GM12878 (cell line): ENCODE data around the gene KANTR. TPM values are rescaled to one million over a fixed set of nuclear protein-coding genes. Genes with fewer than 3 reads are reported as not detected.

ENCODE experiments used
- ATAC-seq: fragments of 200-7000 bp; cut with Tn5 transposase; 3 replicates; pipeline ENCODE4 v1.9.1; 2020; ENCODE audit warnings: mild to moderate bottlenecking, moderate library complexity
- BruUV-seq: library from RNA; stranded (reverse); fragments of 400-500 nt; replicated peaks from 2 replicates; lab custom pipeline; 2021; lab: Mats Ljungman, UMichigan
- CTCF ChIA-PET: fragments of 300-600 bp; sonication (Branson Sonifier 250); formaldehyde crosslinking; extraction: SDS; loops from one replicate; lab custom pipeline; 2021; ENCODE audit warnings: inconsistent platforms; lab: Yijun Ruan, JAX
- POLR2A ChIA-PET: fragments of 350-600 bp; formaldehyde crosslinking; extraction: SDS; loops from one replicate; lab custom pipeline; 2021; ENCODE audit warnings: inconsistent platforms; lab: Charles Lee
- RAD21 ChIA-PET: fragments of 300-600 bp; sonication (Branson Sonifier 250); formaldehyde crosslinking; loops from one replicate; lab custom pipeline; 2023; ENCODE audit warnings: antibody characterized with exemption; ENCODE audit not compliant: unreplicated experiment; lab: Charles Lee
- SMC1A ChIA-PET: fragments of 300-600 bp; sonication (Branson Sonifier 250); formaldehyde crosslinking; loops from one replicate; lab custom pipeline; 2023; ENCODE audit not compliant: unreplicated experiment, uncharacterized antibody; lab: Charles Lee
- DNase-seq: peaks from one replicate; pipeline ENCODE4 v3.0.0-alpha.2; 2011; ENCODE audit warnings: low read depth, low spot score
- FAIRE-seq: peaks from 3 replicates; lab custom pipeline; 2011; peaks lifted over from hg19 to GRCh38; lab: Jason Lieb, UNC
- H2AFZ ChIP-seq: 2 replicates; pipeline ENCODE4 v1.6.0; 2011; ENCODE audit warnings: low read depth, low read length, control low read depth; ENCODE audit not compliant: control insufficient read depth
- H3K27ac ChIP-seq: 2 replicates; pipeline ENCODE4 v1.5.1; 2011; ENCODE audit warnings: control low read depth; ENCODE audit not compliant: control insufficient read depth, insufficient read depth
- H3K27me3 ChIP-seq, 2 experiments: replicated peaks in 1 of 2; 2 replicates each; pipeline versions ENCODE4 v1.6.0 to v1.6.1; 2011; ENCODE audit warnings: low read length in 1 of 2; ENCODE audit not compliant: control insufficient read depth in 2 of 2, insufficient read depth in 2 of 2
- H3K36me3 ChIP-seq, 2 experiments: 2 replicates each; pipeline ENCODE4 v1.5.1; 2011; ENCODE audit warnings: low read length in 1 of 2; ENCODE audit not compliant: control insufficient read depth in 2 of 2, insufficient read depth in 2 of 2
- H3K4me1 ChIP-seq: 2 replicates; pipeline ENCODE4 v1.6.1; 2011; ENCODE audit warnings: mild to moderate bottlenecking, low read length, moderate library complexity, mixed read lengths; ENCODE audit not compliant: control insufficient read depth, insufficient read depth
- H3K4me2 ChIP-seq: 2 replicates; pipeline ENCODE4 v1.6.0; 2011; ENCODE audit warnings: control low read depth; ENCODE audit not compliant: control insufficient read depth, insufficient read depth
- H3K4me3 ChIP-seq: fragments of 200-600 bp; sonication (generic); 2 replicates; pipeline ENCODE4 v1.5.1; 2016
- H3K79me2 ChIP-seq: 2 replicates; pipeline ENCODE4 v1.6.0; 2011; ENCODE audit warnings: low read length; ENCODE audit not compliant: control insufficient read depth, insufficient read depth
- H3K9ac ChIP-seq: 2 replicates; pipeline ENCODE4 v1.8.0; 2011; ENCODE audit warnings: low read length, control low read depth, mixed read lengths; ENCODE audit not compliant: control insufficient read depth, insufficient read depth
- H3K9me3 ChIP-seq: replicated peaks from 3 replicates; pipeline ENCODE4 v1.5.1; 2011; ENCODE audit warnings: mild to moderate bottlenecking, low read length; ENCODE audit not compliant: control insufficient read depth, insufficient read depth
- H4K20me1 ChIP-seq: 2 replicates; pipeline ENCODE4 v1.6.0; 2011; ENCODE audit not compliant: control insufficient read depth, insufficient read depth
- BMI1 ChIP-seq: fragments of 450-650 bp; IDR thresholded peaks from 2 replicates; pipeline ENCODE4 v1.6.1; 2016; ENCODE audit warnings: mild to moderate bottlenecking, moderate library complexity, borderline replicate concordance
- EP300 ChIP-seq, 2 experiments: fragments of 150-350 bp in 1 of 2; IDR thresholded peaks; 2 replicates each; pipeline ENCODE4 v1.6.1; 2011 to 2012; ENCODE audit warnings: low read depth in 2 of 2, low read length in 2 of 2, borderline replicate concordance in 1 of 2, improper control_type of control experiment in 1 of 2, inconsistent platforms in 1 of 2; ENCODE audit not compliant: control insufficient read depth in 1 of 2
- HCFC1 ChIP-seq: fragments of 150-350 bp; IDR thresholded peaks from 2 replicates; pipeline ENCODE4 v1.6.1; 2014; ENCODE audit warnings: low read length
- MAX ChIP-seq: IDR thresholded peaks from 2 replicates; pipeline ENCODE4 v1.6.1; 2012; ENCODE audit warnings: low read depth, low read length, improper control_type of control experiment
- NFXL1 ChIP-seq: fragments of 450-650 bp; IDR thresholded peaks from 2 replicates; pipeline ENCODE4 v1.6.1; 2017; ENCODE audit warnings: antibody characterized with exemption, mild to moderate bottlenecking, borderline replicate concordance
- NFYA ChIP-seq: IDR thresholded peaks from 2 replicates; pipeline ENCODE4 v1.6.1; 2011; ENCODE audit warnings: low read depth, mild to moderate bottlenecking, low read length, improper control_type of control experiment, borderline replicate concordance
- NKRF ChIP-seq: fragments of 450-650 bp; conservative IDR thresholded peaks from 2 replicates; pipeline ENCODE4 v1.6.1; 2017; ENCODE audit warnings: mild to moderate bottlenecking, moderate library complexity
- NRF1 ChIP-seq: conservative IDR thresholded peaks from 2 replicates; pipeline ENCODE4 v1.6.1; 2011; ENCODE audit warnings: mild to moderate bottlenecking, low read depth, low read length, improper control_type of control experiment
- POLR2A ChIP-seq: IDR thresholded peaks from 2 replicates; pipeline ENCODE4 v1.6.1; 2011; ENCODE audit warnings: low read depth, mild to moderate bottlenecking, low read length
- POU2F2 ChIP-seq: IDR thresholded peaks from 3 replicates; pipeline ENCODE4 v1.6.1; 2011; ENCODE audit warnings: low read depth, mild to moderate bottlenecking, low read length, borderline replicate concordance
- SREBF2 ChIP-seq: IDR thresholded peaks from 2 replicates; pipeline ENCODE4 v1.6.1; 2012; ENCODE audit warnings: mild to moderate bottlenecking, low read length
- SUZ12 ChIP-seq: fragments of 200-600 bp; sonication (generic); IDR thresholded peaks from one replicate; pipeline ENCODE4 v1.6.1; 2018; ENCODE audit warnings: antibody characterized with exemption, mild to moderate bottlenecking; ENCODE audit not compliant: unreplicated experiment
- YBX1 ChIP-seq: fragments of 450-650 bp; IDR thresholded peaks from 2 replicates; pipeline ENCODE4 v1.6.1; 2016; ENCODE audit warnings: antibody characterized with exemption
- ZNF24 ChIP-seq: fragments of 450-650 bp; IDR thresholded peaks from 2 replicates; pipeline ENCODE4 v1.6.1; 2017; ENCODE audit warnings: antibody characterized with exemption, mild to moderate bottlenecking
- WGBS: methylation state at CpG from one replicate; pipeline ENCODE4 v1.1.6; 2016; ENCODE audit warnings: low lambda C conversion rate; ENCODE audit not compliant: insufficient replicate concordance, insufficient coverage; ENCODE audit errors: missing lambda C conversion rate; 5-methylcytosine and 5-hydroxymethylcytosine counted together
- in situ Hi-C: fragments of 300-500 bp; cut with MboI; formaldehyde crosslinking; loops from 9 replicates; pipeline ENCODE4 v1.14.3; 2018; ENCODE audit warnings: mixed read lengths
- intact Hi-C: fragments of 100-400 bp; cut with micrococcal nuclease; formaldehyde crosslinking; loops from one replicate; pipeline ENCODE4 v1.14.2; 2022; ENCODE audit not compliant: unreplicated experiment
- polyA plus RNA-seq, 11 experiments: library from polyadenylated mRNA; depleted of rRNA in 4 of 11; unstranded in 6 of 11; stranded (reverse) in 5 of 11; fragments of >200 nt; fragmentation: Nextera tagmentation in 4 of 11; fragmentation: Illumina TruSeq in 1 of 11; extraction: Ambion mirVana in 4 of 11; extraction: Trizol in 1 of 11; gene quantifications; 1 replicate in 1 of 11; 2 replicates in 10 of 11; pipeline versions ENCODE4 v1.2.1 to v1.2.3, GENCODE V29; 2011 to 2016; ENCODE audit warnings: inconsistent platforms in 2 of 11, missing spikeins in 2 of 11, low read depth in 1 of 11
- total RNA-seq, 4 experiments: library from RNA; depleted of rRNA in 3 of 4; stranded (reverse); fragments of >200 nt in 3 of 4; fragmentation: Illumina TruSeq in 1 of 4; extraction: Trizol in 1 of 4; gene quantifications; 2 replicates each; pipeline versions ENCODE4 v1.2.1 to v1.2.3, GENCODE V29; 2013 to 2021
- TF ChIP-seq, protein P1 (sequence below): fragments of 150-350 bp; IDR thresholded peaks from 2 replicates; pipeline ENCODE4 v1.6.1; 2016; ENCODE audit warnings: low read depth, low read length
- TF ChIP-seq, protein P2 (sequence below): fragments of 450-650 bp; IDR thresholded peaks from 2 replicates; pipeline ENCODE4 v1.6.1; 2017; ENCODE audit warnings: low read depth, mild to moderate bottlenecking, moderate library complexity

KANTR gene
- total and polyA plus RNA-seq, 10 of the 15 experiments (the other 5 are each of a cell fraction or from before 2014, with no cell fraction given), result 1.00 to 14.8 (median 5.5) TPM

DNA sequence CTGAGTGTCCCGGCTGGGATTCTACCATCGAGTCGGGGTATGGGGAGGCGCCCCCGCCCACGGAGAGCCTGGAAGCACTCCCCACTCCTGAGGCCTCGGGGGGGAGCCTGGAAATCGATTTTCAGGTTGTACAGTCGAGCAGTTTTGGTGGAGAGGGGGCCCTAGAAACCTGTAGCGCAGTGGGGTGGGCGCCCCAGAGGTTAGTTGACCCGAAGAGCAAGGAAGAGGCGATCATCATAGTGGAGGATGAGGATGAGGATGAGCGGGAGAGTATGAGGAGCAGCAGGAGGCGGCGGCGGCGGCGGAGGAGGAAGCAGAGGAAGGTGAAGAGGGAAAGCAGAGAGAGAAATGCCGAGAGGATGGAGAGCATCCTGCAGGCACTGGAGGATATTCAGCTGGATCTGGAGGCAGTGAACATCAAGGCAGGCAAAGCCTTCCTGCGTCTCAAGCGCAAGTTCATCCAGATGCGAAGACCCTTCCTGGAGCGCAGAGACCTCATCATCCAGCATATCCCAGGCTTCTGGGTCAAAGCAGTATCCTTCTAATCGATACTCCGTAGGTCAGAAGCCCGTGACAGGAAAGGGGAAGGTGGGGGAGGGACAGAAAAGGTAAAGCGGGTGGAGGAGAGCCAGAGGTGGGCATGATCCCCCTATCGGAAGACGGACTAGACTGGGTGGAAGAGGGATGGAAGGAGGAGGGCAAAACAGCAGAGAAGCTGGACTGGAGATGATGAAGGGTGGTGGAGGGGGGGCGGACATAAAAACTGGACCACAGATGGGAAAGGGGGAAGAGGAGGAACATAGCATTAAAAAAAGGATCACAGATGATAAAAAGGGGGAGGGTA lies 10.9 kb upstream of the KANTR start:
- SMC1A ChIA-PET, result interaction anchor here (0.6 to 1.3 kb wide), 2 partner anchors 10 to 691 kb away, joined by 3 to 4 read pairs; no protein-coding TSS in a partner anchor
- no peak for FAIRE-seq
- RAD21 ChIA-PET, result no interaction called here
- peak overlapping the region; percentile 42 for H3K27ac ChIP-seq
- no TSS peak for BruUV-seq
- no peaks in the 10 kb centered on the region for H3K27me3 ChIP-seq
- intact Hi-C loops, result loop anchor here (1.0 kb wide), 1 partner anchor 10 kb away; no protein-coding TSS in a partner anchor
- no peak overlapping the region for H2AFZ ChIP-seq
- WGBS, result 32% methylated on average over 23 of the region's 31 CpGs
- no peak for DNase-seq
- peak overlapping the region; percentile 69 for H3K4me2 ChIP-seq
- H4K20me1 ChIP-seq, result no peaks in the 10 kb centered on the region
- peak overlapping the region; percentile 73 for H3K4me3 ChIP-seq
- peaks cover 0 to 5% of the 10 kb centered on the region in 2 experiments; a peak in 1 of 4 replicates for H3K36me3 ChIP-seq
- ATAC-seq, result no peak
- no peaks in the 10 kb centered on the region for H3K9me3 ChIP-seq
- POLR2A ChIA-PET, result interaction anchor here (0.5 to 2.0 kb wide), 4 partner anchors 10 to 963 kb away, joined by 4 to 9 read pairs (median 5); partner anchors contain the start of gene KANTR
- H3K4me1 ChIP-seq, result no peaks in the 10 kb centered on the region
- H3K9ac ChIP-seq, result peak overlapping the region; percentile 73
- in situ Hi-C loops, result no loop called here
- CTCF ChIA-PET, result interaction anchor here (1.4 kb wide), 1 partner anchor 11 kb away, joined by 5 read pairs; no protein-coding TSS in a partner anchor
- H3K79me2 ChIP-seq, result peaks cover 6% of the 10 kb centered on the region
- no peak for TF ChIP-seq SREBF2
- TF ChIP-seq EP300 (IDR thresholded peaks at IDR 0.05; ENCODE audit: borderline replicate concordance in 1 of 2, control insufficient read depth in 1 of 2, low read depth in 2 of 2, low read length in 2 of 2), result no peak
- no peak for TF ChIP-seq YBX1
- TF ChIP-seq POU2F2, result no peak
- TF ChIP-seq, protein P1, sequence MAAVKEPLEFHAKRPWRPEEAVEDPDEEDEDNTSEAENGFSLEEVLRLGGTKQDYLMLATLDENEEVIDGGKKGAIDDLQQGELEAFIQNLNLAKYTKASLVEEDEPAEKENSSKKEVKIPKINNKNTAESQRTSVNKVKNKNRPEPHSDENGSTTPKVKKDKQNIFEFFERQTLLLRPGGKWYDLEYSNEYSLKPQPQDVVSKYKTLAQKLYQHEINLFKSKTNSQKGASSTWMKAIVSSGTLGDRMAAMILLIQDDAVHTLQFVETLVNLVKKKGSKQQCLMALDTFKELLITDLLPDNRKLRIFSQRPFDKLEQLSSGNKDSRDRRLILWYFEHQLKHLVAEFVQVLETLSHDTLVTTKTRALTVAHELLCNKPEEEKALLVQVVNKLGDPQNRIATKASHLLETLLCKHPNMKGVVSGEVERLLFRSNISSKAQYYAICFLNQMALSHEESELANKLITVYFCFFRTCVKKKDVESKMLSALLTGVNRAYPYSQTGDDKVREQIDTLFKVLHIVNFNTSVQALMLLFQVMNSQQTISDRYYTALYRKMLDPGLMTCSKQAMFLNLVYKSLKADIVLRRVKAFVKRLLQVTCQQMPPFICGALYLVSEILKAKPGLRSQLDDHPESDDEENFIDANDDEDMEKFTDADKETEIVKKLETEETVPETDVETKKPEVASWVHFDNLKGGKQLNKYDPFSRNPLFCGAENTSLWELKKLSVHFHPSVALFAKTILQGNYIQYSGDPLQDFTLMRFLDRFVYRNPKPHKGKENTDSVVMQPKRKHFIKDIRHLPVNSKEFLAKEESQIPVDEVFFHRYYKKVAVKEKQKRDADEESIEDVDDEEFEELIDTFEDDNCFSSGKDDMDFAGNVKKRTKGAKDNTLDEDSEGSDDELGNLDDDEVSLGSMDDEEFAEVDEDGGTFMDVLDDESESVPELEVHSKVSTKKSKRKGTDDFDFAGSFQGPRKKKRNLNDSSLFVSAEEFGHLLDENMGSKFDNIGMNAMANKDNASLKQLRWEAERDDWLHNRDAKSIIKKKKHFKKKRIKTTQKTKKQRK, result no peak
- no peak for TF ChIP-seq BMI1
- TF ChIP-seq HCFC1, result no peak
- no peak for TF ChIP-seq NFYA
- TF ChIP-seq NKRF, result no peak
- no peak for TF ChIP-seq SUZ12
- TF ChIP-seq NFXL1, result no peak
- TF ChIP-seq, protein P2, sequence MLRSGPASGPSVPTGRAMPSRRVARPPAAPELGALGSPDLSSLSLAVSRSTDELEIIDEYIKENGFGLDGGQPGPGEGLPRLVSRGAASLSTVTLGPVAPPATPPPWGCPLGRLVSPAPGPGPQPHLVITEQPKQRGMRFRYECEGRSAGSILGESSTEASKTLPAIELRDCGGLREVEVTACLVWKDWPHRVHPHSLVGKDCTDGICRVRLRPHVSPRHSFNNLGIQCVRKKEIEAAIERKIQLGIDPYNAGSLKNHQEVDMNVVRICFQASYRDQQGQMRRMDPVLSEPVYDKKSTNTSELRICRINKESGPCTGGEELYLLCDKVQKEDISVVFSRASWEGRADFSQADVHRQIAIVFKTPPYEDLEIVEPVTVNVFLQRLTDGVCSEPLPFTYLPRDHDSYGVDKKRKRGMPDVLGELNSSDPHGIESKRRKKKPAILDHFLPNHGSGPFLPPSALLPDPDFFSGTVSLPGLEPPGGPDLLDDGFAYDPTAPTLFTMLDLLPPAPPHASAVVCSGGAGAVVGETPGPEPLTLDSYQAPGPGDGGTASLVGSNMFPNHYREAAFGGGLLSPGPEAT, result no peak
- no peak for TF ChIP-seq MAX
- no peak for TF ChIP-seq ZNF24
- TF ChIP-seq NRF1, result no peak
- TF ChIP-seq POLR2A, result no peak
